Karpas-422 (cell line): ENCODE data around the gene LSAMP. TPM values are rescaled to one million over a fixed set of nuclear protein-coding genes. Genes with fewer than 3 reads are reported as not detected.
"Not testable (repeated sequence)": the region's sequence is repeated elsewhere in the genome, so short reads cannot be mapped to it uniquely, and the experiment has no call there.

ENCODE experiments used
- DNase-seq: peaks from one replicate; pipeline ENCODE4 v3.0.0-alpha.2; 2015
- H2AFZ ChIP-seq: fragments of 200-600 bp; sonication (generic); 2 replicates; pipeline ENCODE4 v1.6.1; 2014; ENCODE audit warnings: antibody characterized with exemption, low read length, mixed read lengths
- H3K27ac ChIP-seq: fragments of 200-600 bp; sonication (generic); 2 replicates; pipeline ENCODE4 v1.5.1; 2014; ENCODE audit warnings: mild to moderate bottlenecking, low read length, moderate library complexity
- H3K27me3 ChIP-seq: fragments of 200-600 bp; sonication (generic); 2 replicates; pipeline ENCODE4 v1.6.1; 2014; ENCODE audit warnings: low read length, mixed read lengths
- H3K36me3 ChIP-seq: fragments of 200-600 bp; sonication (generic); 2 replicates; pipeline ENCODE4 v1.6.1; 2014; ENCODE audit warnings: low read length, mixed read lengths; ENCODE audit not compliant: insufficient read depth
- H3K4me1 ChIP-seq: fragments of 200-600 bp; sonication (generic); 2 replicates; pipeline ENCODE4 v1.6.1; 2014; ENCODE audit warnings: mild to moderate bottlenecking, low read length, mixed read lengths
- H3K4me2 ChIP-seq: fragments of 200-600 bp; sonication (generic); 2 replicates; pipeline ENCODE4 v1.6.1; 2014; ENCODE audit warnings: low read length, low read depth, mild to moderate bottlenecking; ENCODE audit not compliant: poor library complexity, severe bottlenecking
- H3K4me3 ChIP-seq: fragments of 200-600 bp; sonication (generic); 2 replicates; pipeline ENCODE4 v1.5.1; 2014; ENCODE audit warnings: mild to moderate bottlenecking, antibody characterized with exemption, low read length, mixed read lengths
- H3K79me2 ChIP-seq: fragments of 200-600 bp; sonication (generic); 2 replicates; pipeline ENCODE4 v1.6.1; 2014; ENCODE audit warnings: mild to moderate bottlenecking, low read length, mixed read lengths
- H3K9ac ChIP-seq: fragments of 200-600 bp; sonication (generic); 2 replicates; pipeline ENCODE4 v1.6.0; 2014; ENCODE audit warnings: low read length
- H3K9me2 ChIP-seq: fragments of 200-600 bp; sonication (generic), shearing (Covaris generic); replicated peaks from 2 replicates; pipeline ENCODE4 v1.6.0; 2014; ENCODE audit warnings: mild to moderate bottlenecking, low read length, moderate library complexity; ENCODE audit not compliant: insufficient read depth
- H3K9me3 ChIP-seq: fragments of 300-700, 200-600 bp; sonication (generic); 2 replicates; pipeline ENCODE4 v1.6.1; 2014; ENCODE audit warnings: low read length, mixed read lengths
- H4K20me1 ChIP-seq: fragments of 200-600 bp; sonication (generic); 2 replicates; pipeline ENCODE4 v1.6.1; 2014; ENCODE audit warnings: mild to moderate bottlenecking, antibody characterized with exemption, low read length, low read depth; ENCODE audit not compliant: insufficient read depth
- total RNA-seq: library from RNA; depleted of rRNA; stranded (reverse); fragments of >200 nt; shearing (Covaris generic); gene quantifications from 2 replicates; pipeline ENCODE4 v1.2.3, GENCODE V29; 2014; ENCODE audit warnings: low replicate concordance

LSAMP gene
- total RNA-seq, 1 experiment from 2014 or later: not detected

GRCh38 chr3:116233711-116234357 lies 211.5 kb downstream of the LSAMP start:
- H4K20me1 ChIP-seq: no peaks in the 10 kb centered on the region
- no peak overlapping the region for H3K9ac ChIP-seq
- no peaks in the 10 kb centered on the region for H3K79me2 ChIP-seq
- no peak overlapping the region for H3K27ac ChIP-seq
- H3K4me3 ChIP-seq: no peak overlapping the region
- H3K9me3 ChIP-seq: no peaks in the 10 kb centered on the region
- H3K27me3 ChIP-seq: no peaks in the 10 kb centered on the region
- no peak overlapping the region for H3K4me2 ChIP-seq
- DNase-seq: no peak
- no peaks in the 10 kb centered on the region for H3K9me2 ChIP-seq
- H3K4me1 ChIP-seq: no peaks in the 10 kb centered on the region
- H2AFZ ChIP-seq: no peak overlapping the region
- H3K36me3 ChIP-seq: no peaks in the 10 kb centered on the region

GRCh38 chr3:116230431-116231020 lies 214.8 kb downstream of the LSAMP start:
- H3K27me3 ChIP-seq: no peaks in the 10 kb centered on the region
- H3K9me3 ChIP-seq: no peaks in the 10 kb centered on the region
- no peaks in the 10 kb centered on the region for H3K9me2 ChIP-seq
- no peaks in the 10 kb centered on the region for H3K4me1 ChIP-seq
- no peaks in the 10 kb centered on the region for H3K36me3 ChIP-seq
- H3K27ac ChIP-seq: no peak overlapping the region
- H2AFZ ChIP-seq: no peak overlapping the region
- no peak overlapping the region for H3K4me3 ChIP-seq
- no peak overlapping the region for H3K9ac ChIP-seq
- no peak overlapping the region for H3K4me2 ChIP-seq
- no peak for DNase-seq
- H4K20me1 ChIP-seq: no peaks in the 10 kb centered on the region
- no peaks in the 10 kb centered on the region for H3K79me2 ChIP-seq

GRCh38 chr3:116226266-116226665 lies 219.0 kb downstream of the LSAMP start:
- H3K4me2 ChIP-seq: no peak overlapping the region

GRCh38 chr3:116216761-116217160 lies 228.5 kb downstream of the LSAMP start:
- no peaks in the 10 kb centered on the region for H3K36me3 ChIP-seq
- no peaks in the 10 kb centered on the region for H3K79me2 ChIP-seq
- no peaks in the 10 kb centered on the region for H3K9me3 ChIP-seq
- H3K4me1 ChIP-seq: no peaks in the 10 kb centered on the region
- H3K9me2 ChIP-seq: no peaks in the 10 kb centered on the region
- H3K4me2 ChIP-seq: no peak overlapping the region
- no peak overlapping the region for H3K27ac ChIP-seq
- H3K4me3 ChIP-seq: no peak overlapping the region
- no peak overlapping the region for H3K9ac ChIP-seq
- H4K20me1 ChIP-seq: no peaks in the 10 kb centered on the region
- no peak overlapping the region for H2AFZ ChIP-seq
- no peaks in the 10 kb centered on the region for H3K27me3 ChIP-seq
- DNase-seq: no peak

More at GRCh38 chr3:116226266-116226665, 219.0 kb downstream of the LSAMP start:
- H3K79me2 ChIP-seq: no peaks in the 10 kb centered on the region
- H3K4me1 ChIP-seq: no peaks in the 10 kb centered on the region
- no peak for DNase-seq
- no peak overlapping the region for H2AFZ ChIP-seq
- H3K9me3 ChIP-seq: no peaks in the 10 kb centered on the region
- no peaks in the 10 kb centered on the region for H3K36me3 ChIP-seq
- H3K27me3 ChIP-seq: no peaks in the 10 kb centered on the region
- no peaks in the 10 kb centered on the region for H3K9me2 ChIP-seq
- H3K4me3 ChIP-seq: no peak overlapping the region
- H3K9ac ChIP-seq: no peak overlapping the region
- H4K20me1 ChIP-seq: no peaks in the 10 kb centered on the region
- no peak overlapping the region for H3K27ac ChIP-seq

GRCh38 chr3:116211901-116212300 lies 233.4 kb downstream of the LSAMP start:
- Histone ChIP-seq H2AFZ (no peak overlapping the region), H3K79me2 (no peaks in the 10 kb centered on the region), H3K9me2 (no peaks in the 10 kb centered on the region), H3K27me3 (no peaks in the 10 kb centered on the region), H3K9ac (no peak overlapping the region), H3K36me3 (no peaks in the 10 kb centered on the region), H3K27ac (no peak overlapping the region), H3K4me1 (no peaks in the 10 kb centered on the region), H4K20me1 (no peaks in the 10 kb centered on the region), H3K9me3 (0 out of 2 replicates have a peak, but pooled peaks cover 3% of the 10 kb centered on the region), H3K4me3 (no peak overlapping the region), H3K4me2 (no peak overlapping the region)
- DNase-seq: no peak

GRCh38 chr3:116208830-116209229 lies 236.5 kb downstream of the LSAMP start:
- H3K4me3 ChIP-seq, H3K9me2 ChIP-seq, H4K20me1 ChIP-seq, H3K9ac ChIP-seq, H2AFZ ChIP-seq, H3K27me3 ChIP-seq, H3K9me3 ChIP-seq, H3K4me1 ChIP-seq, H3K4me2 ChIP-seq, H3K79me2 ChIP-seq, H3K27ac ChIP-seq, DNase-seq, H3K36me3 ChIP-seq: not testable (repeated sequence)

GRCh38 chr3:116200956-116201690 lies 244.2 kb downstream of the LSAMP start:
- Histone ChIP-seq H3K9me3 (no peaks in the 10 kb centered on the region), H2AFZ (no peak overlapping the region), H3K79me2 (no peaks in the 10 kb centered on the region), H3K9ac (no peak overlapping the region), H3K9me2 (no peaks in the 10 kb centered on the region), H3K36me3 (no peaks in the 10 kb centered on the region), H3K4me2 (no peak overlapping the region), H3K4me3 (no peak overlapping the region), H3K27ac (no peak overlapping the region), H3K4me1 (no peaks in the 10 kb centered on the region), H3K27me3 (no peaks in the 10 kb centered on the region), H4K20me1 (no peaks in the 10 kb centered on the region)
- DNase-seq: no peak

GRCh38 chr3:116199063-116199462 lies 246.2 kb downstream of the LSAMP start:
- no peaks in the 10 kb centered on the region for H3K9me2 ChIP-seq
- H3K9ac ChIP-seq: no peak overlapping the region
- no peaks in the 10 kb centered on the region for H3K9me3 ChIP-seq
- H3K27me3 ChIP-seq: no peaks in the 10 kb centered on the region
- H2AFZ ChIP-seq: no peak overlapping the region
- no peaks in the 10 kb centered on the region for H3K4me1 ChIP-seq
- DNase-seq: no peak
- H3K4me3 ChIP-seq: no peak overlapping the region
- H4K20me1 ChIP-seq: no peaks in the 10 kb centered on the region
- H3K27ac ChIP-seq: no peak overlapping the region
- no peak overlapping the region for H3K4me2 ChIP-seq
- no peaks in the 10 kb centered on the region for H3K36me3 ChIP-seq
- H3K79me2 ChIP-seq: no peaks in the 10 kb centered on the region
